Endothelial cell of umbilical vein (primary cell): ENCODE results near the gene KANK3. TPM values are rescaled to one million over a fixed set of nuclear protein-coding genes. Genes with fewer than 3 reads are reported as not detected.

ENCODE experiments used
- BruUV-seq: library from RNA; stranded (reverse); fragments of 400-500 nt; replicated peaks from 2 replicates; lab custom pipeline; 2021; lab: Mats Ljungman, UMichigan
- CTCF ChIA-PET: fragments of 300-600, 350-600 bp; sonication (Branson Sonifier 250); formaldehyde crosslinking; loops from one replicate; lab custom pipeline; 2021; ENCODE audit warnings: antibody characterized with exemption, inconsistent platforms; lab: Charles Lee
- POLR2A ChIA-PET: fragments of 300-600, 350-600 bp; sonication (Branson Sonifier 250); formaldehyde crosslinking; loops from one replicate; lab custom pipeline; 2021; ENCODE audit warnings: antibody characterized with exemption, inconsistent platforms; lab: Charles Lee
- DNase-seq: peaks from one replicate; pipeline ENCODE4 v3.0.0-alpha.2; 2011; ENCODE audit warnings: low read depth, low spot score
- FAIRE-seq: peaks from 2 replicates; lab custom pipeline; 2011; peaks lifted over from hg19 to GRCh38; lab: Jason Lieb, UNC
- H2AFZ ChIP-seq: 2 replicates; pipeline ENCODE4 v1.6.0; 2012; ENCODE audit warnings: low read depth, low read length, control low read depth, inconsistent platforms
- H3K27ac ChIP-seq: 2 replicates; pipeline ENCODE4 v1.5.1; 2011; ENCODE audit warnings: low read depth, mild to moderate bottlenecking, control low read depth, low read length, moderate library complexity; ENCODE audit not compliant: insufficient read depth
- H3K27me3 ChIP-seq, 2 experiments: 2 replicates each; pipeline versions ENCODE4 v1.6.0 to v1.6.1; 2011; ENCODE audit warnings: low read length in 2 of 2, mixed read lengths in 1 of 2; ENCODE audit not compliant: control insufficient read depth in 2 of 2, insufficient read depth in 2 of 2
- H3K36me3 ChIP-seq, 2 experiments: 2 replicates in 1 of 2; 3 replicates in 1 of 2; pipeline ENCODE4 v1.5.1; 2011; ENCODE audit warnings: low read length in 2 of 2, mild to moderate bottlenecking in 1 of 2, moderate library complexity in 1 of 2; ENCODE audit not compliant: control insufficient read depth in 2 of 2, insufficient read depth in 2 of 2; ENCODE audit errors: extremely low read depth in 1 of 2
- H3K4me1 ChIP-seq: 3 replicates; pipeline ENCODE4 v1.5.1; 2011; ENCODE audit warnings: mild to moderate bottlenecking, low read length; ENCODE audit not compliant: control insufficient read depth, insufficient read depth; ENCODE audit errors: extremely low read depth
- H3K4me2 ChIP-seq: 2 replicates; pipeline ENCODE4 v1.6.1; 2011; ENCODE audit warnings: low read length, control low read depth, mixed read lengths; ENCODE audit not compliant: insufficient read depth
- H3K4me3 ChIP-seq, 3 experiments: fragments of 200-600 bp in 1 of 3; sonication (generic), shearing (Covaris generic) in 1 of 3; replicated peaks in 1 of 3; 2 replicates each; pipeline ENCODE4 v1.5.1; 2011 to 2016; ENCODE audit warnings: control low read depth in 3 of 3, low read length in 3 of 3, mild to moderate bottlenecking in 2 of 3, inconsistent platforms in 1 of 3, low read depth in 1 of 3, moderate library complexity in 1 of 3; ENCODE audit not compliant: insufficient read depth in 1 of 3
- H3K79me2 ChIP-seq: 2 replicates; pipeline ENCODE4 v1.6.0; 2012; ENCODE audit warnings: low read length, inconsistent platforms; ENCODE audit not compliant: control insufficient read depth, insufficient read depth
- H3K9ac ChIP-seq: replicated peaks from 2 replicates; pipeline ENCODE3; 2011; ENCODE audit warnings: low read length, control low read depth; ENCODE audit not compliant: insufficient read depth; ENCODE audit errors: extremely low read depth
- H3K9me1 ChIP-seq: replicated peaks from 3 replicates; pipeline ENCODE4 v1.6.0; 2011; ENCODE audit warnings: mild to moderate bottlenecking, low read length; ENCODE audit not compliant: control insufficient read depth, insufficient read depth; ENCODE audit errors: extremely low read depth
- H3K9me3 ChIP-seq: replicated peaks from 2 replicates; pipeline ENCODE4 v1.5.1; 2012; ENCODE audit warnings: low read length, inconsistent platforms; ENCODE audit not compliant: control insufficient read depth, insufficient read depth
- H4K20me1 ChIP-seq: replicated peaks from 2 replicates; pipeline ENCODE3; 2011; ENCODE audit warnings: mild to moderate bottlenecking, low read length; ENCODE audit not compliant: control insufficient read depth, insufficient read depth; ENCODE audit errors: extremely low read depth
- CTCF ChIP-seq, 2 donors: IDR thresholded peaks; 1 replicate in 1 of 2; 2 replicates in 1 of 2; pipeline ENCODE4 v1.5.1; 2011; ENCODE audit warnings: low read length in 2 of 2, mild to moderate bottlenecking in 2 of 2, moderate library complexity in 2 of 2, control low read depth in 1 of 2, inconsistent platforms in 1 of 2, low read depth in 1 of 2; ENCODE audit not compliant: insufficient read depth in 1 of 2; ENCODE audit errors: extremely low read depth in 1 of 2
- EZH2 ChIP-seq: IDR thresholded peaks from 2 replicates; pipeline ENCODE4 v1.6.1; 2012; ENCODE audit warnings: borderline replicate concordance, low read depth, mild to moderate bottlenecking, moderate library complexity, low read length, inconsistent platforms; ENCODE audit not compliant: severe bottlenecking
- FOS ChIP-seq: IDR thresholded peaks from 2 replicates; pipeline ENCODE4 v1.6.1; 2011; ENCODE audit warnings: mild to moderate bottlenecking, low read length, moderate library complexity, borderline replicate concordance; ENCODE audit not compliant: insufficient read depth
- GATA2 ChIP-seq: IDR thresholded peaks from 2 replicates; pipeline ENCODE4 v1.7.0; 2011; ENCODE audit warnings: low read depth, mild to moderate bottlenecking, moderate library complexity, mixed read lengths, low read length; ENCODE audit not compliant: insufficient read length, insufficient read depth
- JUN ChIP-seq: IDR thresholded peaks from 2 replicates; pipeline ENCODE4 v1.6.1; 2011; ENCODE audit warnings: borderline replicate concordance, low read depth; ENCODE audit not compliant: insufficient read length, insufficient read depth
- MAX ChIP-seq: IDR thresholded peaks from 2 replicates; pipeline ENCODE4 v1.6.1; 2011; ENCODE audit not compliant: insufficient read depth, insufficient read length
- MYC ChIP-seq: IDR thresholded peaks from one replicate; pipeline ENCODE4 v1.6.1; 2011; ENCODE audit warnings: mild to moderate bottlenecking, low read depth, low read length
- POLR2A ChIP-seq: IDR thresholded peaks from 2 replicates; pipeline ENCODE4 v1.6.1; 2012; ENCODE audit warnings: low read depth, mild to moderate bottlenecking, control low read depth, low read length
- POLR2AphosphoS5 ChIP-seq: IDR thresholded peaks from 2 replicates; pipeline ENCODE4 v1.6.1; 2012; ENCODE audit warnings: low read depth, mild to moderate bottlenecking, control low read depth, low read length, moderate library complexity; ENCODE audit not compliant: insufficient read depth
- dilution Hi-C: fragments of 300-500 bp; cut with MboI; formaldehyde crosslinking; loops from one replicate; pipeline ENCODE4 v1.15.0; 2019; ENCODE audit warnings: low sequenced_read_pairs; ENCODE audit not compliant: extremely low pct_ligation_motif_present
- intact Hi-C: fragments of 100-400 bp; cut with micrococcal nuclease; formaldehyde crosslinking; loops from one replicate; pipeline ENCODE4 v1.10.0; 2022
- polyA plus RNA-seq, 4 experiments: library from polyadenylated mRNA; depleted of rRNA in 3 of 4; stranded (reverse) in 3 of 4; unstranded in 1 of 4; fragments of >200 nt; gene quantifications; 2 replicates each; pipeline versions ENCODE4 v1.2.1 to v1.2.3, GENCODE V29; 2011 to 2012; ENCODE audit warnings: missing spikeins in 1 of 4
- total RNA-seq: library from RNA; stranded (reverse); gene quantifications from 2 replicates; pipeline ENCODE4 v1.2.3, GENCODE V29; 2021

The KANK3 gene
- total and polyA plus RNA-seq, 2 donors (not counting 3 experiments of a cell fraction or from before 2014, with no cell fraction given), result 22.1 to 30.0 TPM

GRCh38 chr19:8329996-8330395, 13.1 kb downstream of the KANK3 start:
- H3K27me3 ChIP-seq, result no peaks in the 10 kb centered on the region
- peaks cover 3 to 20% of the 10 kb centered on the region in 2 experiments for H3K36me3 ChIP-seq
- no peak for TF ChIP-seq POLR2AphosphoS5
- TF ChIP-seq MYC, result no peak
- no peak for TF ChIP-seq JUN
- no peak for TF ChIP-seq GATA2
- TF ChIP-seq EZH2, result no peak
- TF ChIP-seq FOS, result no peak
- TF ChIP-seq MAX, result no peak
- TF ChIP-seq POLR2A, result no peak
- TF ChIP-seq CTCF (IDR thresholded peaks at IDR 0.05; ENCODE audit: extremely low read depth in 1 of 2, insufficient read depth in 1 of 2, low read depth in 1 of 2, low read length in 2 of 2), result no peak
- ChIA-PET POLR2A (no interaction called here), CTCF (no interaction called here)
- DNase-seq, result no peak
- intact Hi-C loops, result no loop called here
- no peak overlapping the region for H3K9ac ChIP-seq
- H3K4me3 ChIP-seq, result no peak overlapping the region
- H3K9me1 ChIP-seq, result no peaks in the 10 kb centered on the region
- no peak overlapping the region for H3K27ac ChIP-seq
- H3K79me2 ChIP-seq, result no peaks in the 10 kb centered on the region
- no peak for FAIRE-seq
- H3K4me2 ChIP-seq, result no peak overlapping the region
- H2AFZ ChIP-seq, result no peak overlapping the region
- no peaks in the 10 kb centered on the region for H4K20me1 ChIP-seq
- BruUV-seq, result no TSS peak
- no peaks in the 10 kb centered on the region for H3K9me3 ChIP-seq
- H3K4me1 ChIP-seq, result no peaks in the 10 kb centered on the region
- dilution Hi-C loops, result no loop called here
